BLaER1 treated with 17β-estradiol and CSF1 and Interleukin-3, amounts not matched to agents 10 nM and 100 nM (cell line): ENCODE measurements around the gene PRM3.
A peak's percentile ranks its signal among the peaks of the same experiment; 100 is the strongest.

Experiments used
- H3K27ac ChIP-seq, 11 experiments: shearing (Covaris generic); formaldehyde crosslinking; 2 replicates each; pipeline ENCODE4 v1.8.1; 2022
- H3K27me3 ChIP-seq, 11 experiments: shearing (Covaris generic); formaldehyde crosslinking; 2 replicates each; pipeline ENCODE4 v1.8.1; 2022
- H3K36me3 ChIP-seq, 11 experiments: shearing (Covaris generic); formaldehyde crosslinking; 2 replicates each; pipeline ENCODE4 v1.8.1; 2022
- H3K4me1 ChIP-seq, 10 experiments: shearing (Covaris generic); formaldehyde crosslinking; 2 replicates each; pipeline ENCODE4 v1.8.1; 2022
- H3K4me2 ChIP-seq, 11 experiments: shearing (Covaris generic); formaldehyde crosslinking; 2 replicates each; pipeline ENCODE4 v1.8.1; 2022
- H3K4me3 ChIP-seq, 10 experiments: shearing (Covaris generic); formaldehyde crosslinking; 2 replicates each; pipeline ENCODE4 v1.8.1; 2022
- H3K9ac ChIP-seq, 11 experiments: shearing (Covaris generic); formaldehyde crosslinking; 2 replicates each; pipeline ENCODE4 v1.8.1; 2022
- H3K9me3 ChIP-seq, 11 experiments: shearing (Covaris generic); formaldehyde crosslinking; replicated peaks in 1 of 11; 2 replicates each; pipeline ENCODE4 v1.8.1; 2022
- H4K20me1 ChIP-seq, 11 experiments: shearing (Covaris generic); formaldehyde crosslinking; 2 replicates each; pipeline ENCODE4 v1.8.1; 2022
- Cebpa-rat ChIP-seq, 11 experiments: shearing (Covaris generic); IDR thresholded peaks; 2 replicates each; pipeline ENCODE4 v1.8.1; 2022

The PRM3 gene, protein sequence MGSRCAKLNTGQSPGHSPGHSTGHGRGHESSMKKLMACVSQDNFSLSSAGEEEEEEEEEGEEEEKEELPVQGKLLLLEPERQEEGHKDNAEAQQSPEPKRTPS

DNA sequence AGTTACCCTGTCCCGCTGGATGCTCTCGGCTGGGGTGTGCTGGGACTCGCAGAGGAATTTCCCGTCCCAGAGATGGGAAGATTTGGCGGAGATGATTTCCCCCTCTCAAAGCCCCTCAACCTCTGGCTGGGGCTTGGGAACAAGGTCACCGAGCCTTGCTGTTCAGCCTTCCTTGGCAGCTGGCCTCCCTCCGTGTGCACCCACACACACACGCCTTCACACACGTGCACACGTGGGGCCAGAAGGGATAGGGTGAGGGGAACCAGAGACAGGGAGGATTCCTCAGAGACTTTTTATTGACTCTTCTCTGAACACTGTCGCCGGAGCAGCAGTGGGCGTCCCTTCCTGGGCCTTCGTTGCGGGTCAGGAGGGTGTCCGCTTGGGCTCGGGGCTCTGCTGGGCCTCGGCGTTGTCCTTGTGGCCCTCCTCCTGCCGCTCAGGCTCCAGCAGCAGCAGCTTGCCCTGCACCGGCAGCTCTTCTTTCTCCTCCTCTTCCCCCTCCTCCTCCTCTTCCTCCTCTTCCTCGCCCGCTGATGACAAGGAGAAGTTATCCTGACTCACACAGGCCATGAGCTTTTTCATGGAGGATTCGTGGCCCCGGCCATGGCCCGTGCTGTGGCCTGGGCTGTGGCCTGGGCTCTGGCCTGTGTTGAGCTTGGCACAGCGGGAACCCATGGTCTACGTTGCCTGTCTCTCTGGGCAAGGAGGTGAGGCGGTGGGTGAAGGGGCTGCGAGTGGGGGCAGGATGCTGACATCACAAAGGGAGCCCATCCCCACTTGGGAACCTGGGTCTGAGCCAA lies at the start of gene PRM3:
Gene PRM3 (minus strand): TSS at position 709 of the 800 bp plus-strand sequence. CDS start 34 bp downstream, at position 675.
- H3K4me2 ChIP-seq = no peak within 1 kb of the TSS
- no peaks in the 10 kb centered on the region for H3K36me3 ChIP-seq
- no peaks in the 10 kb centered on the region for H4K20me1 ChIP-seq
- H3K27me3 ChIP-seq = no peaks in the 10 kb centered on the region
- H3K27ac ChIP-seq = no peak within 1 kb of the TSS
- no peak within 1 kb of the TSS for H3K4me3 ChIP-seq
- no peaks in the 10 kb centered on the region for H3K9me3 ChIP-seq
- no peak for TF ChIP-seq Cebpa-rat (IDR thresholded peaks at IDR 0.05)
- H3K4me1 ChIP-seq = no peaks in the 10 kb centered on the region
- H3K9ac ChIP-seq = no peak within 1 kb of the TSS

- peaks cover 32 to 61% (median 54%) of the 10 kb centered on the region in 10 experiments for H3K4me1 ChIP-seq
- H3K4me2 ChIP-seq = peak overlapping the region in 7 of 11 experiments; percentile 9 to 38 (median 33); a peak in 7 of 22 replicates
- no peak overlapping the region for H3K4me3 ChIP-seq
- H3K27me3 ChIP-seq = no peaks in the 10 kb centered on the region
- H3K9ac ChIP-seq = peak overlapping the region in 2 of 11 experiments; percentile 17 to 50; a peak in 2 of 22 replicates
- no peaks in the 10 kb centered on the region for H3K36me3 ChIP-seq
- no peaks in the 10 kb centered on the region for H4K20me1 ChIP-seq
- peaks cover 0 to 4% (median 0%) of the 10 kb centered on the region in 11 experiments; a peak in 1 of 22 replicates for H3K9me3 ChIP-seq
- H3K27ac ChIP-seq = peak overlapping the region in 6 of 11 experiments; percentile 4 to 98 (median 46); a peak in 7 of 22 replicates
- TF ChIP-seq Cebpa-rat (IDR thresholded peaks at IDR 0.05) = no peak
These were observed 49.4 kb upstream of the PRM3 start for GRCh38 chr16:11322823-11323222.

- no peaks in the 10 kb centered on the region for H3K36me3 ChIP-seq
- H4K20me1 ChIP-seq = no peaks in the 10 kb centered on the region
- 0 out of 22 replicates have a peak, but pooled peaks cover 0 to under 1% (median 0%) of the 10 kb centered on the region in 11 experiments for H3K27me3 ChIP-seq
- H3K27ac ChIP-seq = no peak overlapping the region
- no peak overlapping the region for H3K9ac ChIP-seq
- TF ChIP-seq Cebpa-rat (IDR thresholded peaks at IDR 0.05) = no peak
- H3K9me3 ChIP-seq = no peaks in the 10 kb centered on the region
- no peak overlapping the region for H3K4me3 ChIP-seq
- no peak overlapping the region for H3K4me2 ChIP-seq
- peaks cover 20 to 51% (median 44%) of the 10 kb centered on the region in 10 experiments for H3K4me1 ChIP-seq
These were observed 48.2 kb upstream of the PRM3 start for GRCh38 chr16:11321662-11322061.

GRCh38 chr16:11320170-11320569 lies 46.7 kb upstream of the PRM3 start:
- no peak for TF ChIP-seq Cebpa-rat (IDR thresholded peaks at IDR 0.05)
- no peak overlapping the region for H3K4me3 ChIP-seq
- H3K4me2 ChIP-seq = no peak overlapping the region
- H3K9me3 ChIP-seq = no peaks in the 10 kb centered on the region
- no peak overlapping the region for H3K9ac ChIP-seq
- H3K27me3 ChIP-seq = 0 out of 22 replicates have a peak, but pooled peaks cover 0 to 11% (median 0%) of the 10 kb centered on the region in 11 experiments
- no peaks in the 10 kb centered on the region for H4K20me1 ChIP-seq
- H3K36me3 ChIP-seq = no peaks in the 10 kb centered on the region
- H3K27ac ChIP-seq = 0 out of 22 replicates have a peak overlapping the region, but pooled peaks of 1 of the 11 experiments have one; percentile 6
- H3K4me1 ChIP-seq = peaks cover 10 to 51% (median 44%) of the 10 kb centered on the region in 10 experiments

DNA sequence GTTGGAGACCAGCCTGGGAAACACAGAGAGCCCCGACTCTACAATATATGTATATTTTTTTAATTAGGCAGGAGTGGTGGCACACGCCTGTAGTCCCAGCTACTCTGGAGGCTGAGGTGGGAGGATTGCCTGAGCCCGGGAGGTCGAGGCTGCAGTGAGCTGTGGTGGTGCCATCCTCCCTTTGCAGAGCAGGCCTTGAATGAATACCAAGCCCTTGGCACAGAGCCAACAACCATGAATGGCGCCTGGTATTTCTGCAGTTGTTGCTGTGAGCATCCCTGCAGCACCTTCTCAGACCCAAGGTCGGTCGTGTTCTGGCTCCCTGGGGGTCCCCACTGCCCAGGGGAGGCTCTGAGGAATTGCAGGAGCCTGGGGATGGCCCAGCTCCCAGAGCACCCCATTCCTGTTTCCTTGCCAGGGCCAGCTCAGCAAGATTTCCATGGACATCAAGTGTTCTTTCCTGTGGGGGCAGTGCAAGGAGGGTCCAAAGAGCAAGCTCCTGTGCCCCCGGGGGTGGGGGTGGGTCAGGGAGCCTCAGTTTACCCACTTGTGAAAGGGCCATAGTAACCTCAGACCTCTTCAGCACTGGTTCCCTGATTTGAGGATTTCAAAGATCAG lies 46.2 kb upstream of the PRM3 start:
- Histone ChIP-seq H3K36me3 (no peaks in the 10 kb centered on the region), H3K4me3 (no peak overlapping the region), H3K9ac (no peak overlapping the region), H3K4me1 (peaks cover 4 to 51% (median 44%) of the 10 kb centered on the region in 10 experiments), H3K4me2 (no peak overlapping the region), H3K9me3 (no peaks in the 10 kb centered on the region), H4K20me1 (no peaks in the 10 kb centered on the region), H3K27me3 (0 out of 22 replicates have a peak, but pooled peaks cover 0 to 12% (median 0%) of the 10 kb centered on the region in 11 experiments), H3K27ac (peak overlapping the region in 3 of 11 experiments; percentile 6 to 23 (median 16); a peak in 1 of 22 replicates)
- no peak for TF ChIP-seq Cebpa-rat (IDR thresholded peaks at IDR 0.05)

GRCh38 chr16:11318817-11319216 lies 45.4 kb upstream of the PRM3 start:
- no peak overlapping the region for H3K4me3 ChIP-seq
- H3K9me3 ChIP-seq = no peaks in the 10 kb centered on the region
- H3K4me1 ChIP-seq = peaks cover 4 to 52% (median 47%) of the 10 kb centered on the region in 10 experiments; a peak in 18 of 20 replicates
- H3K9ac ChIP-seq = no peak overlapping the region
- no peaks in the 10 kb centered on the region for H4K20me1 ChIP-seq
- H3K27ac ChIP-seq = peak overlapping the region in 3 of 11 experiments; percentile 2 to 37 (median 23); a peak in 3 of 22 replicates
- H3K27me3 ChIP-seq = 0 out of 22 replicates have a peak, but pooled peaks cover 0 to 12% (median 0%) of the 10 kb centered on the region in 11 experiments
- no peak for TF ChIP-seq Cebpa-rat (IDR thresholded peaks at IDR 0.05)
- H3K4me2 ChIP-seq = no peak overlapping the region
- no peaks in the 10 kb centered on the region for H3K36me3 ChIP-seq

DNA sequence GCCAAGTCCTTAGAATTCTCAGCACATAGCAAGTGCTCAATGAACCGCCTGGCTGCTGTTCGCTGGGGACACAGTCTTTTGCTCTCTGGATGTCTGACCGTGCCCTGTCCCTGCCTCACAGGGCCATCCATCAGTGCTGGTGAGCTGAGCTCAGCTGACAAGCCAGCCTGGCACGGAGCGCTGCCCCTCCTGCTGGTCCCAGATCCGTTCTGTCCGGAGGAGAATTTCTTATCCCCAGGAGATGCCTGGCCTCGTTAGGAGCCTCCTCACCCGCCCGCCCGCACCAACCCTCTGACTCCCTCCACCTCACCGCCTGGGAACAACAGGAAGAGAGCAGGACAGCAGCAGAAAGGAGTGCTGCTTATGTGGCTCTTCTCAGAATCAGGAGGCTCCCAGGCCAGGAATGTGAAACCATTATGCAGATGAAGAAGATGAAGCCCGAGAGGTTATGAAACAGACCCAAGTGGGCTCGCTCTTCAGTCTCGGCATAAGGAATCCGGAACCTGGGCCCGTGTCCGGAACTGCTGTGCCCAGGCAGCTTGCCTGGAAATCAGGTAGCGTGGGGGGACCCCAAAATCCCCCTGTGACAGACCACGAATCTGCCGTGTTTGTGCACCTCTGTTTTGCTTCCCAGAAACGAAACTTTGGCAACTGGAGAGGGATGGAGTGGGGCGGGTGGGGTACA lies 43.0 kb upstream of the PRM3 start:
- H3K4me3 ChIP-seq = no peak overlapping the region
- peak overlapping the region in 6 of 11 experiments; percentile 2 to 96 (median 63); a peak in 9 of 22 replicates for H3K27ac ChIP-seq
- no peaks in the 10 kb centered on the region for H4K20me1 ChIP-seq
- H3K9ac ChIP-seq = peak overlapping the region in 5 of 11 experiments; percentile 15 to 53 (median 48); a peak in 5 of 22 replicates
- H3K4me2 ChIP-seq = peak overlapping the region in 9 of 11 experiments; percentile 46 to 81 (median 73); a peak in 17 of 22 replicates
- peaks cover 20 to 62% (median 59%) of the 10 kb centered on the region in 10 experiments for H3K4me1 ChIP-seq
- H3K36me3 ChIP-seq = no peaks in the 10 kb centered on the region
- no peaks in the 10 kb centered on the region for H3K9me3 ChIP-seq
- H3K27me3 ChIP-seq = 0 out of 22 replicates have a peak, but pooled peaks cover 0 to 12% (median 0%) of the 10 kb centered on the region in 11 experiments
- no peak for TF ChIP-seq Cebpa-rat (IDR thresholded peaks at IDR 0.05)

DNA sequence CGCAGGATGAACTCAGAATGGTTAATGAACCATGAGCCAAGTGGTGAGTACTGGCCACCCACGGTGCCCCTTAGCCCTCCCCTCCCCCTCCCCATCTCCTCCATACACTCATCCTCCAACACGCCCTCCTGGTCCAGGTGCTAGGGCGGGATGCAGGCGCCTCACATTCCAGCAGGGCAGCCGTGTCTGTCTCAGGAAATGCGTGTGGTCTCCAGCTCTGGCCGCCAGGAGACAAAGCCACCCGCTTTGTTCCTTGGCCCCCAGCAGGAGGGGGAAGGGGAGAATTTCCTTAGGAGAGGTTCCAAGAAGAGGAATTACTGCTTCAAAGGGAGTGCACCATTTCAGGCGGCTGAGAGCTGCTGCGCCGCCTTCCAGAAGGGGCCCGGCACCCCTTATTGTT lies 42.1 kb upstream of the PRM3 start:
- no peaks in the 10 kb centered on the region for H3K9me3 ChIP-seq
- H3K9ac ChIP-seq = peak overlapping the region in 4 of 11 experiments; percentile 10 to 57 (median 20); a peak in 2 of 22 replicates
- no peaks in the 10 kb centered on the region for H3K36me3 ChIP-seq
- H3K27ac ChIP-seq = peak overlapping the region in 6 of 11 experiments; percentile 28 to 96 (median 92); a peak in 8 of 22 replicates
- no peak overlapping the region for H3K4me3 ChIP-seq
- TF ChIP-seq Cebpa-rat (IDR thresholded peaks at IDR 0.05) = no peak
- no peaks in the 10 kb centered on the region for H4K20me1 ChIP-seq
- peak overlapping the region; percentile 37 to 81 (median 70); a peak in 19 of 22 replicates for H3K4me2 ChIP-seq
- H3K27me3 ChIP-seq = 0 out of 22 replicates have a peak, but pooled peaks cover 0 to 12% (median 0%) of the 10 kb centered on the region in 11 experiments
- H3K4me1 ChIP-seq = peaks cover 29 to 69% (median 65%) of the 10 kb centered on the region in 10 experiments
